WTC11 (cell line): ENCODE data around the gene PAK5. TPM values are rescaled to one million over a fixed set of nuclear protein-coding genes. Genes with fewer than 3 reads are reported as not detected.

Experiments used
- ATAC-seq: fragments of 200-7000 bp; cut with Tn5 transposase; 2 replicates; pipeline ENCODE4 v1.10.0; 2021; ENCODE audit warnings: mild to moderate bottlenecking, moderate library complexity
- CTCF ChIA-PET: fragments of 300-600 bp; sonication (Branson Sonifier 250); formaldehyde crosslinking; loops from one replicate; lab custom pipeline; 2021; ENCODE audit warnings: antibody characterized with exemption; lab: Charles Lee
- POLR2A ChIA-PET: fragments of 350-600 bp; sonication (Branson Sonifier 250); formaldehyde crosslinking; loops from one replicate; lab custom pipeline; 2021; ENCODE audit warnings: antibody characterized with exemption; lab: Charles Lee
- DNase-seq: peaks from one replicate; pipeline ENCODE4 v3.0.0; 2021; ENCODE audit warnings: low spot score
- H3K27ac Mint-ChIP-seq: 2 replicates; pipeline ENCODE4 v1.8.0; 2021; ENCODE audit warnings: mixed read lengths
- H3K27me3 Mint-ChIP-seq: 2 replicates; pipeline ENCODE4 v1.8.0; 2021; ENCODE audit warnings: low read depth, mild to moderate bottlenecking, moderate library complexity, mixed read lengths
- H3K36me3 Mint-ChIP-seq: 2 replicates; pipeline ENCODE4 v1.8.0; 2021; ENCODE audit warnings: mixed read lengths
- H3K4me1 Mint-ChIP-seq: 2 replicates; pipeline ENCODE4 v1.8.0; 2022; ENCODE audit warnings: mixed read lengths
- H3K4me3 Mint-ChIP-seq: 2 replicates; pipeline ENCODE4 v1.8.0; 2021; ENCODE audit warnings: mild to moderate bottlenecking, moderate library complexity, mixed read lengths
- H3K9me3 Mint-ChIP-seq: 2 replicates; pipeline ENCODE4 v1.8.0; 2021; ENCODE audit warnings: mixed read lengths
- GRHL2 ChIP-seq: fragments of 250-450 bp; sonication (Bioruptor Pico); IDR thresholded peaks from 2 replicates; pipeline ENCODE4 v1.8.0; 2022; ENCODE audit warnings: mild to moderate bottlenecking, moderate library complexity; ENCODE audit not compliant: insufficient replicate concordance, severe bottlenecking
- IRF2 ChIP-seq: sonication (generic); formaldehyde crosslinking; IDR thresholded peaks from 2 replicates; pipeline ENCODE4 v1.8.0; 2022; ENCODE audit warnings: low read depth, missing genetic modification reagents, borderline replicate concordance
- KAT7 ChIP-seq: sonication (generic); formaldehyde crosslinking; IDR thresholded peaks from 2 replicates; pipeline ENCODE4 v1.8.1; 2023; ENCODE audit warnings: missing genetic modification reagents, mild to moderate bottlenecking, borderline replicate concordance
- MXD4 ChIP-seq: fragments of 250-450 bp; sonication (Bioruptor Pico); IDR thresholded peaks from 2 replicates; pipeline ENCODE4 v1.8.0; 2021; ENCODE audit warnings: mild to moderate bottlenecking, moderate library complexity, borderline replicate concordance
- MYBL2 ChIP-seq: sonication (generic); formaldehyde crosslinking; IDR thresholded peaks from 2 replicates; pipeline ENCODE4 v1.8.1; 2023; ENCODE audit warnings: mild to moderate bottlenecking, moderate library complexity, missing genetic modification reagents
- NFATC4 ChIP-seq: fragments of 250-450 bp; sonication (Bioruptor Pico); IDR thresholded peaks from 2 replicates; pipeline ENCODE4 v1.9.0; 2021; ENCODE audit warnings: mild to moderate bottlenecking
- NFYB ChIP-seq: sonication (generic); formaldehyde crosslinking; conservative IDR thresholded peaks from 2 replicates; pipeline ENCODE4 v1.8.0; 2022; ENCODE audit warnings: low read depth, missing genetic modification reagents
- SMAD4 ChIP-seq: sonication (generic); formaldehyde crosslinking; IDR thresholded peaks from 2 replicates; pipeline ENCODE4 v1.8.0; 2022; ENCODE audit warnings: mild to moderate bottlenecking, missing genetic modification reagents
- SP1 ChIP-seq: sonication (generic); formaldehyde crosslinking; conservative IDR thresholded peaks from 2 replicates; pipeline ENCODE4 v1.8.1; 2022; ENCODE audit warnings: missing genetic modification reagents
- ZNF138 ChIP-seq: sonication (generic); formaldehyde crosslinking; conservative IDR thresholded peaks from 2 replicates; pipeline ENCODE4 v1.8.1; 2022; ENCODE audit warnings: mild to moderate bottlenecking, moderate library complexity, missing genetic modification reagents
- ZNF423 ChIP-seq: fragments of 250-450 bp; sonication (Bioruptor Pico); IDR thresholded peaks from 2 replicates; pipeline ENCODE4 v2.1.2; 2022; ENCODE audit warnings: mild to moderate bottlenecking, moderate library complexity
- total RNA-seq: library from RNA; stranded (reverse); gene quantifications from 3 replicates; pipeline ENCODE4 v1.2.3, GENCODE V29; 2021
- TF ChIP-seq, protein P1 (sequence below): sonication (generic); formaldehyde crosslinking; IDR thresholded peaks from 2 replicates; pipeline ENCODE4 v1.8.1; 2023; ENCODE audit warnings: mild to moderate bottlenecking, missing genetic modification reagents
- TF ChIP-seq, protein P2 (sequence below): fragments of 250-450 bp; sonication (Bioruptor Pico); IDR thresholded peaks from 2 replicates; pipeline ENCODE4 v1.9.0; 2021; ENCODE audit warnings: moderate library complexity, mild to moderate bottlenecking, inconsistent platforms, borderline replicate concordance
- TF ChIP-seq, protein P3 (sequence below): fragments of 250-450 bp; sonication (Bioruptor Pico); IDR thresholded peaks from 2 replicates; pipeline ENCODE4 v1.9.0; 2021; ENCODE audit warnings: mild to moderate bottlenecking
- TF ChIP-seq, protein P4 (sequence below): sonication (generic); formaldehyde crosslinking; IDR thresholded peaks from 2 replicates; pipeline ENCODE4 v1.8.0; 2023; ENCODE audit warnings: missing genetic modification reagents, mild to moderate bottlenecking, borderline replicate concordance
- TF ChIP-seq, protein P5 (sequence below): sonication (generic); formaldehyde crosslinking; IDR thresholded peaks from 2 replicates; pipeline ENCODE4 v1.8.1; 2022; ENCODE audit warnings: mild to moderate bottlenecking, missing genetic modification reagents, moderate library complexity, borderline replicate concordance
- TF ChIP-seq, protein P6 (sequence below): sonication (generic); formaldehyde crosslinking; IDR thresholded peaks from 2 replicates; pipeline ENCODE4 v1.8.1; 2023; ENCODE audit warnings: mild to moderate bottlenecking, missing genetic modification reagents, moderate library complexity

The PAK5 gene
- total RNA-seq, 1 experiment from 2014 or later: 0.31 TPM

DNA sequence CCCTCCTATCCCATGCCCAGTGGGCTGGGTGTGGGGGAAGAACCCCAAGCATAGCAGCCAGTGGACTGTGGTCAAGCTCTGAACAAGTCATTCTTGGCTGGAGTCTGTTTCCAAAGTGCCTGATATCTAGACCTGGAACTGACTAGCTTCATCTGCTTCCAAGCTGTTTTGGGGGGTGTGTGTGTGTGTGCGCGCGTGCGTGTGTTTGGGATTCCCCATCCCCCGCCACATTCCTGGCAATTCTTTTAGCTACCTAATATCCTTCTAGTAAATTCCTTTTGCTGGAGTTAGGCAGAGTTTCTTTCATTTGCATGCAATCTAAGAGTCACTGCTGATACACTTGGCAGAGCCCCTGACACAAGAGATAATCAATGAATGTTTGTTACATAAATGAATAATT is 7.8 kb downstream of the PAK5 start (continued):
- TF ChIP-seq NFATC4 (CRISPR knock-in tag): no peak
- TF ChIP-seq NFYB: no peak
- no peak for TF ChIP-seq ZNF423
- no peak for TF ChIP-seq MXD4
- TF ChIP-seq SMAD4 (CRISPR knock-in tag): no peak
- TF ChIP-seq MYBL2 (CRISPR knock-in tag): no peak

DNA sequence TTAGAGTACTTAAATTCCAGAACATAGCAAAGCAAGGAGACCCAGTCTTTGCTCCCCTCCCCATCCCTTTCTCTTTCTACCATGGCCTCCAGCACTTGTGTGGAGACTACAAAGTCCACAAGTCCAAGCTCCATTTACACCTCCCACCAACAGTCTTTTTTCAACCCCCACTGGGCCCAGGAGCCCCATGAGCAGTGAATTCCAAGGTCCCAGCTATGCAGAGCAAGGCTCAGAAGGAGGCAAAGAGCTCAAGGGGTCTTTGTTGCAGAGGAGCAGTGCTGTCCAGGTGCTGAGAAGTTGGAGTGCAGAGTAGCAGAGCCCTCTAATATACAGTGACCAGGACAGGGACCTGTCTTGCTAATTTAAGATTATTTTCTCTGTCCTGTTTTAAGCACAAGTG is 9.0 kb downstream of the PAK5 start:
- DNase-seq (peak; percentile 43), ATAC-seq (peak; percentile 98)
- POLR2A ChIA-PET: interaction anchor here (0.6 to 0.7 kb wide), 2 partner anchors 9 to 211 kb away, joined by 3 to 7 read pairs; partner anchors contain the start of gene PAK5
- H3K9me3 Mint-ChIP-seq: no peaks in the 10 kb centered on the region
- no peak overlapping the region; the same call in 1 of the 2 replicates for H3K27ac Mint-ChIP-seq
- H3K4me1 Mint-ChIP-seq: peaks cover 23% of the 10 kb centered on the region
- CTCF ChIA-PET: interaction anchor here (0.6 to 1.1 kb wide), 5 partner anchors 9 to 212 kb away, joined by 3 to 10 read pairs (median 3); partner anchors contain the start of gene PAK5
- H3K4me3 Mint-ChIP-seq: no peak overlapping the region
- no peaks in the 10 kb centered on the region for H3K36me3 Mint-ChIP-seq
- peak; percentile 5; the same call in 1 of the 2 replicates for TF ChIP-seq ZNF423
- TF ChIP-seq, protein P1, sequence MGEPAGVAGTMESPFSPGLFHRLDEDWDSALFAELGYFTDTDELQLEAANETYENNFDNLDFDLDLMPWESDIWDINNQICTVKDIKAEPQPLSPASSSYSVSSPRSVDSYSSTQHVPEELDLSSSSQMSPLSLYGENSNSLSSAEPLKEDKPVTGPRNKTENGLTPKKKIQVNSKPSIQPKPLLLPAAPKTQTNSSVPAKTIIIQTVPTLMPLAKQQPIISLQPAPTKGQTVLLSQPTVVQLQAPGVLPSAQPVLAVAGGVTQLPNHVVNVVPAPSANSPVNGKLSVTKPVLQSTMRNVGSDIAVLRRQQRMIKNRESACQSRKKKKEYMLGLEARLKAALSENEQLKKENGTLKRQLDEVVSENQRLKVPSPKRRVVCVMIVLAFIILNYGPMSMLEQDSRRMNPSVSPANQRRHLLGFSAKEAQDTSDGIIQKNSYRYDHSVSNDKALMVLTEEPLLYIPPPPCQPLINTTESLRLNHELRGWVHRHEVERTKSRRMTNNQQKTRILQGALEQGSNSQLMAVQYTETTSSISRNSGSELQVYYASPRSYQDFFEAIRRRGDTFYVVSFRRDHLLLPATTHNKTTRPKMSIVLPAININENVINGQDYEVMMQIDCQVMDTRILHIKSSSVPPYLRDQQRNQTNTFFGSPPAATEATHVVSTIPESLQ: no peak
- H3K27me3 Mint-ChIP-seq: peaks cover under 1% of the 10 kb centered on the region; the same call in 1 of the 2 replicates

DNA sequence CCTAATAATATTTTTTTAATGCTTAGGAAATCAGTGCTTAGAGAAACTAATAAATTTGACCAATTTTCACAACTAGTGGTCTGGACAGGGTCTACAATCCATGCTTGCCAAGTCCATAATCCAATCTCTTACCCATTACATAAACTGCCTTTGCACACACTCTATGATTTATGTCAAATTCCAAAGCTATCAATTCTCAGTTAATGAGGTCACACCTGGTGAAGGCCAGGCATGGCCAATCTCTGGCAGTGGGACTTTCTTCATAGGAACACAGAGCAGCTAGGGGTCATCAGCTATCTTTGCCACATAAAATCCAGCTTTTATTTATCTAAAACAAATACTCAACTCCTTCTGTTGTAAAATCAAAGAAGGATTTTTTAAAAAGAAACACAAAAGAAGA is 21.2 kb downstream of the PAK5 start:
- DNase-seq (no peak), ATAC-seq (no peak)
- Mint-ChIP-seq H3K27ac (no peak overlapping the region), H3K36me3 (no peaks in the 10 kb centered on the region), H3K27me3 (no peaks in the 10 kb centered on the region), H3K9me3 (no peaks in the 10 kb centered on the region), H3K4me1 (peaks cover 16% of the 10 kb centered on the region), H3K4me3 (no peak overlapping the region)
- no peak for TF ChIP-seq KAT7
- no peak for TF ChIP-seq GRHL2 (CRISPR knock-in tag)
- TF ChIP-seq IRF2 (CRISPR knock-in tag): no peak
- no peak for TF ChIP-seq ZNF138 (CRISPR knock-in tag)
- TF ChIP-seq, protein P2, sequence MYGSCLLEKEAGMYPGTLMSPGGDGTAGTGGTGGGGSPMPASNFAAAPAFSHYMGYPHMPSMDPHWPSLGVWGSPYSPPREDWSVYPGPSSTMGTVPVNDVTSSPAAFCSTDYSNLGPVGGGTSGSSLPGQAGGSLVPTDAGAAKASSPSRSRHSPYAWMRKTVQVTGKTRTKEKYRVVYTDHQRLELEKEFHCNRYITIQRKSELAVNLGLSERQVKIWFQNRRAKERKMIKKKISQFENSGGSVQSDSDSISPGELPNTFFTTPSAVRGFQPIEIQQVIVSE (CRISPR knock-in tag): no peak
- TF ChIP-seq, protein P3, sequence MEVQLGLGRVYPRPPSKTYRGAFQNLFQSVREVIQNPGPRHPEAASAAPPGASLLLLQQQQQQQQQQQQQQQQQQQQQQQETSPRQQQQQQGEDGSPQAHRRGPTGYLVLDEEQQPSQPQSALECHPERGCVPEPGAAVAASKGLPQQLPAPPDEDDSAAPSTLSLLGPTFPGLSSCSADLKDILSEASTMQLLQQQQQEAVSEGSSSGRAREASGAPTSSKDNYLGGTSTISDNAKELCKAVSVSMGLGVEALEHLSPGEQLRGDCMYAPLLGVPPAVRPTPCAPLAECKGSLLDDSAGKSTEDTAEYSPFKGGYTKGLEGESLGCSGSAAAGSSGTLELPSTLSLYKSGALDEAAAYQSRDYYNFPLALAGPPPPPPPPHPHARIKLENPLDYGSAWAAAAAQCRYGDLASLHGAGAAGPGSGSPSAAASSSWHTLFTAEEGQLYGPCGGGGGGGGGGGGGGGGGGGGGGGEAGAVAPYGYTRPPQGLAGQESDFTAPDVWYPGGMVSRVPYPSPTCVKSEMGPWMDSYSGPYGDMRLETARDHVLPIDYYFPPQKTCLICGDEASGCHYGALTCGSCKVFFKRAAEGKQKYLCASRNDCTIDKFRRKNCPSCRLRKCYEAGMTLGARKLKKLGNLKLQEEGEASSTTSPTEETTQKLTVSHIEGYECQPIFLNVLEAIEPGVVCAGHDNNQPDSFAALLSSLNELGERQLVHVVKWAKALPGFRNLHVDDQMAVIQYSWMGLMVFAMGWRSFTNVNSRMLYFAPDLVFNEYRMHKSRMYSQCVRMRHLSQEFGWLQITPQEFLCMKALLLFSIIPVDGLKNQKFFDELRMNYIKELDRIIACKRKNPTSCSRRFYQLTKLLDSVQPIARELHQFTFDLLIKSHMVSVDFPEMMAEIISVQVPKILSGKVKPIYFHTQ (CRISPR knock-in tag): no peak
- TF ChIP-seq, protein P4, sequence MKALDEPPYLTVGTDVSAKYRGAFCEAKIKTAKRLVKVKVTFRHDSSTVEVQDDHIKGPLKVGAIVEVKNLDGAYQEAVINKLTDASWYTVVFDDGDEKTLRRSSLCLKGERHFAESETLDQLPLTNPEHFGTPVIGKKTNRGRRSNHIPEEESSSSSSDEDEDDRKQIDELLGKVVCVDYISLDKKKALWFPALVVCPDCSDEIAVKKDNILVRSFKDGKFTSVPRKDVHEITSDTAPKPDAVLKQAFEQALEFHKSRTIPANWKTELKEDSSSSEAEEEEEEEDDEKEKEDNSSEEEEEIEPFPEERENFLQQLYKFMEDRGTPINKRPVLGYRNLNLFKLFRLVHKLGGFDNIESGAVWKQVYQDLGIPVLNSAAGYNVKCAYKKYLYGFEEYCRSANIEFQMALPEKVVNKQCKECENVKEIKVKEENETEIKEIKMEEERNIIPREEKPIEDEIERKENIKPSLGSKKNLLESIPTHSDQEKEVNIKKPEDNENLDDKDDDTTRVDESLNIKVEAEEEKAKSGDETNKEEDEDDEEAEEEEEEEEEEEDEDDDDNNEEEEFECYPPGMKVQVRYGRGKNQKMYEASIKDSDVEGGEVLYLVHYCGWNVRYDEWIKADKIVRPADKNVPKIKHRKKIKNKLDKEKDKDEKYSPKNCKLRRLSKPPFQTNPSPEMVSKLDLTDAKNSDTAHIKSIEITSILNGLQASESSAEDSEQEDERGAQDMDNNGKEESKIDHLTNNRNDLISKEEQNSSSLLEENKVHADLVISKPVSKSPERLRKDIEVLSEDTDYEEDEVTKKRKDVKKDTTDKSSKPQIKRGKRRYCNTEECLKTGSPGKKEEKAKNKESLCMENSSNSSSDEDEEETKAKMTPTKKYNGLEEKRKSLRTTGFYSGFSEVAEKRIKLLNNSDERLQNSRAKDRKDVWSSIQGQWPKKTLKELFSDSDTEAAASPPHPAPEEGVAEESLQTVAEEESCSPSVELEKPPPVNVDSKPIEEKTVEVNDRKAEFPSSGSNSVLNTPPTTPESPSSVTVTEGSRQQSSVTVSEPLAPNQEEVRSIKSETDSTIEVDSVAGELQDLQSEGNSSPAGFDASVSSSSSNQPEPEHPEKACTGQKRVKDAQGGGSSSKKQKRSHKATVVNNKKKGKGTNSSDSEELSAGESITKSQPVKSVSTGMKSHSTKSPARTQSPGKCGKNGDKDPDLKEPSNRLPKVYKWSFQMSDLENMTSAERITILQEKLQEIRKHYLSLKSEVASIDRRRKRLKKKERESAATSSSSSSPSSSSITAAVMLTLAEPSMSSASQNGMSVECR (CRISPR knock-in tag): no peak
- TF ChIP-seq, protein P5, sequence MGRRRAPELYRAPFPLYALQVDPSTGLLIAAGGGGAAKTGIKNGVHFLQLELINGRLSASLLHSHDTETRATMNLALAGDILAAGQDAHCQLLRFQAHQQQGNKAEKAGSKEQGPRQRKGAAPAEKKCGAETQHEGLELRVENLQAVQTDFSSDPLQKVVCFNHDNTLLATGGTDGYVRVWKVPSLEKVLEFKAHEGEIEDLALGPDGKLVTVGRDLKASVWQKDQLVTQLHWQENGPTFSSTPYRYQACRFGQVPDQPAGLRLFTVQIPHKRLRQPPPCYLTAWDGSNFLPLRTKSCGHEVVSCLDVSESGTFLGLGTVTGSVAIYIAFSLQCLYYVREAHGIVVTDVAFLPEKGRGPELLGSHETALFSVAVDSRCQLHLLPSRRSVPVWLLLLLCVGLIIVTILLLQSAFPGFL: no peak
- TF ChIP-seq, protein P6, sequence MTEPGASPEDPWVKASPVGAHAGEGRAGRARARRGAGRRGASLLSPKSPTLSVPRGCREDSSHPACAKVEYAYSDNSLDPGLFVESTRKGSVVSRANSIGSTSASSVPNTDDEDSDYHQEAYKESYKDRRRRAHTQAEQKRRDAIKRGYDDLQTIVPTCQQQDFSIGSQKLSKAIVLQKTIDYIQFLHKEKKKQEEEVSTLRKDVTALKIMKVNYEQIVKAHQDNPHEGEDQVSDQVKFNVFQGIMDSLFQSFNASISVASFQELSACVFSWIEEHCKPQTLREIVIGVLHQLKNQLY (CRISPR knock-in tag): no peak
- no peak for TF ChIP-seq SP1 (CRISPR knock-in tag)
- ChIA-PET CTCF (no interaction called here), POLR2A (no interaction called here)
